KMS-11 (cell line): Measurements from ENCODE around the gene OAT.

Experiments used
- H2AFZ ChIP-seq: fragments of 200-600 bp; sonication (generic); 2 replicates; pipeline ENCODE4 v1.6.1; 2016; ENCODE audit warnings: antibody characterized with exemption, mixed run types, low read depth
- H3K27ac ChIP-seq: fragments of 200-600 bp; sonication (generic); 2 replicates; pipeline ENCODE4 v1.6.1; 2016; ENCODE audit warnings: mild to moderate bottlenecking, mixed run types
- H3K27me3 ChIP-seq: fragments of 200-600 bp; sonication (generic); 2 replicates; pipeline ENCODE4 v1.6.1; 2017; ENCODE audit warnings: mild to moderate bottlenecking, low read depth, mixed run types, moderate library complexity; ENCODE audit not compliant: insufficient read depth
- H3K36me3 ChIP-seq: fragments of 200-600 bp; sonication (generic); 2 replicates; pipeline ENCODE4 v1.6.1; 2017; ENCODE audit warnings: mild to moderate bottlenecking, mixed run types; ENCODE audit not compliant: insufficient read depth
- H3K4me1 ChIP-seq: fragments of 200-600 bp; sonication (generic); 2 replicates; pipeline ENCODE4 v1.6.1; 2016; ENCODE audit warnings: mild to moderate bottlenecking, low read depth, mixed run types; ENCODE audit not compliant: poor library complexity, severe bottlenecking
- H3K4me2 ChIP-seq: fragments of 200-600 bp; sonication (generic); 2 replicates; pipeline ENCODE4 v1.7.0; 2016; ENCODE audit warnings: mild to moderate bottlenecking, mixed run types
- H3K4me3 ChIP-seq: fragments of 200-600 bp; sonication (generic); IDR thresholded peaks from 2 replicates; pipeline ENCODE4 v1.6.1; 2017; ENCODE audit warnings: low read depth, low read length, mixed read lengths; ENCODE audit not compliant: insufficient read depth
- H3K79me2 ChIP-seq: fragments of 200-600 bp; sonication (generic); 2 replicates; pipeline ENCODE4 v1.6.1; 2016; ENCODE audit warnings: low read depth, mixed run types; ENCODE audit not compliant: insufficient read depth
- H3K9ac ChIP-seq: fragments of 200-600 bp; sonication (generic); 2 replicates; pipeline ENCODE4 v1.6.1; 2016; ENCODE audit warnings: mild to moderate bottlenecking, mixed run types
- H4K20me1 ChIP-seq: fragments of 200-600 bp; sonication (generic); 2 replicates; pipeline ENCODE4 v1.6.1; 2016; ENCODE audit warnings: mild to moderate bottlenecking, mixed run types; ENCODE audit not compliant: insufficient read depth
- TF ChIP-seq, protein P1 (sequence below): fragments of 200-600 bp; sonication (generic); conservative IDR thresholded peaks from 2 replicates; pipeline ENCODE4 v1.6.1; 2017; ENCODE audit warnings: low read depth, mild to moderate bottlenecking, antibody characterized with exemption, low read length, moderate library complexity, mixed read lengths

The OAT gene

GRCh38 chr10:124402273-124402672 is 16.4 kb downstream of the OAT start:
- TF ChIP-seq, protein P1, sequence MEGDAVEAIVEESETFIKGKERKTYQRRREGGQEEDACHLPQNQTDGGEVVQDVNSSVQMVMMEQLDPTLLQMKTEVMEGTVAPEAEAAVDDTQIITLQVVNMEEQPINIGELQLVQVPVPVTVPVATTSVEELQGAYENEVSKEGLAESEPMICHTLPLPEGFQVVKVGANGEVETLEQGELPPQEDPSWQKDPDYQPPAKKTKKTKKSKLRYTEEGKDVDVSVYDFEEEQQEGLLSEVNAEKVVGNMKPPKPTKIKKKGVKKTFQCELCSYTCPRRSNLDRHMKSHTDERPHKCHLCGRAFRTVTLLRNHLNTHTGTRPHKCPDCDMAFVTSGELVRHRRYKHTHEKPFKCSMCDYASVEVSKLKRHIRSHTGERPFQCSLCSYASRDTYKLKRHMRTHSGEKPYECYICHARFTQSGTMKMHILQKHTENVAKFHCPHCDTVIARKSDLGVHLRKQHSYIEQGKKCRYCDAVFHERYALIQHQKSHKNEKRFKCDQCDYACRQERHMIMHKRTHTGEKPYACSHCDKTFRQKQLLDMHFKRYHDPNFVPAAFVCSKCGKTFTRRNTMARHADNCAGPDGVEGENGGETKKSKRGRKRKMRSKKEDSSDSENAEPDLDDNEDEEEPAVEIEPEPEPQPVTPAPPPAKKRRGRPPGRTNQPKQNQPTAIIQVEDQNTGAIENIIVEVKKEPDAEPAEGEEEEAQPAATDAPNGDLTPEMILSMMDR = no peak
- Histone ChIP-seq H3K4me1 (peaks cover 21% of the 10 kb centered on the region), H2AFZ (no peak overlapping the region), H3K79me2 (no peaks in the 10 kb centered on the region), H3K36me3 (peaks cover 20% of the 10 kb centered on the region; the same call in 1 of the 2 replicates), H3K27me3 (no peaks in the 10 kb centered on the region), H4K20me1 (no peaks in the 10 kb centered on the region), H3K4me2 (no peak overlapping the region), H3K27ac (no peak overlapping the region), H3K9ac (no peak overlapping the region), H3K4me3 (no peak overlapping the region)

DNA sequence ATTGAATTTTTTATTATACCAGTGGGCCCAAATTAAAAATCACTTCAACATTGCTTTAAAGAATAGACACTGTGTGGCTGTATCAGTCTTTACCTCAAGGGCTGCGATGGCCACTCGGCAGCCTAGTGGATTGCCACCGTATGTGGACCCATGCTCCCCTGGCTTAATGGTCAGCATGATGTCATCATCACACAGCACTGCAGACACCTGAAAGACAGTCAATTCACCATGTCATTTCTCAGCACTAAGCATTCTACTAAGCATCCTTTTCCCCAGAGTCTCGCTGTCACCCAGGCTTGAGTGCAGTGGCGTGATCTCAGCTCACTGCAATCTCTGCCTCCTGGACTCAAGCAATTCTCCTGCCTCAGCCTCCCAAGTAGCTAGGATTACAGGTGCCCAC is 17.1 kb downstream of the OAT start:
- Histone ChIP-seq H3K27me3 (no peaks in the 10 kb centered on the region), H3K27ac (no peak overlapping the region), H3K9ac (no peak overlapping the region), H3K36me3 (peaks cover 20% of the 10 kb centered on the region; the same call in 1 of the 2 replicates), H2AFZ (no peak overlapping the region), H3K79me2 (no peaks in the 10 kb centered on the region), H3K4me3 (no peak overlapping the region), H4K20me1 (no peaks in the 10 kb centered on the region), H3K4me1 (peaks cover 21% of the 10 kb centered on the region), H3K4me2 (no peak overlapping the region)
- TF ChIP-seq, protein P1 = no peak

GRCh38 chr10:124394583-124394982 is 24.1 kb downstream of the OAT start:
- H3K9ac ChIP-seq = no peak overlapping the region
- no peaks in the 10 kb centered on the region for H3K79me2 ChIP-seq
- H3K4me2 ChIP-seq = no peak overlapping the region
- TF ChIP-seq, protein P1 = no peak
- H3K27me3 ChIP-seq = no peaks in the 10 kb centered on the region
- no peak overlapping the region for H3K27ac ChIP-seq
- no peak overlapping the region for H3K4me3 ChIP-seq
- no peaks in the 10 kb centered on the region for H3K36me3 ChIP-seq
- peaks cover 14% of the 10 kb centered on the region for H3K4me1 ChIP-seq
- H4K20me1 ChIP-seq = no peaks in the 10 kb centered on the region
- no peak overlapping the region for H2AFZ ChIP-seq

DNA sequence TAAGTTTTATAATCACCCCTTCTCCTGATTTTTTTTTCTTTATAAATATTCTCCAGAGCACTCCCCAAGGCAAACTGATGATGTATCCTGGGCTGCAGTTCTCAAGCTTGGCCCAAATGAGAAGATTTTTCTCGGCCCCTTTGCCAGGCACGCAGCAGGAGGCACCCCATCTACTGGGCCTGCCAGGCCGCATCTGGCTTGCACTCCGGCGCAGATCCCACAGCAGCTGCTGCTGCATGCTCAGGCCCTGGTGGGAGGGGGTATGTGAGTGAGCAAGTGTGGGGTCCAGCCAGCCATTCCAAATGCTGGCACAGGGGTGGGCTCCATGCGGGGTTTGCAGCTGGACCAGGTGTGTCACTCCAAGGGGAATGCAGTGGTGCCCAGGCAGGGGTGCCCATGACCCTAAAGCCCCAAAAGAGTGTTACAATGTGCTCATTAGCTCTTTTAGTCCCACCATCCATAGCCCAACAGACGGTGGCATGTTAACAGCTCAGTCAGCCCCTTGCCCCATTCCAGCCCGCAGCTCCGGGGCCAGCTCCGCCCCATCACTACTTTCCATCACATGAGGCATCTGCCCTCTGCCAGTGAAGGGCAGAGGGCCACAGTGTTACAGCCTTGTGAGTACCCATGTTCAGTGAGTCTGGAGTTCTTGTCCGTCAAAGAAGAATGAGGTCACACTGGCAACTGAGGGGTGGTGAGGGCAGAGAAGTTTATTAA is 25.9 kb downstream of the OAT start:
- H2AFZ ChIP-seq = no peak overlapping the region
- H4K20me1 ChIP-seq = no peaks in the 10 kb centered on the region
- no peak overlapping the region for H3K4me3 ChIP-seq
- no peaks in the 10 kb centered on the region for H3K79me2 ChIP-seq
- TF ChIP-seq, protein P1 = no peak
- H3K36me3 ChIP-seq = no peaks in the 10 kb centered on the region
- H3K9ac ChIP-seq = no peak overlapping the region
- H3K27me3 ChIP-seq = no peaks in the 10 kb centered on the region
- H3K4me1 ChIP-seq = peaks cover 24% of the 10 kb centered on the region
- H3K4me2 ChIP-seq = no peak overlapping the region
- H3K27ac ChIP-seq = no peak overlapping the region
